Caco-2 (cell line): ENCODE measurements around the gene CUTA. TPM values are rescaled to one million over a fixed set of nuclear protein-coding genes. Genes with fewer than 3 reads are reported as not detected.

Experiments used
- BruUV-seq: library from RNA; stranded (reverse); fragments of 400-500 nt; replicated peaks from 2 replicates; lab custom pipeline; 2021; lab: Mats Ljungman, UMichigan
- CTCF ChIA-PET: fragments of 300-600 bp; sonication (Branson Sonifier 250); formaldehyde crosslinking; loops from one replicate; lab custom pipeline; 2022; ENCODE audit warnings: antibody characterized with exemption; lab: Charles Lee
- POLR2A ChIA-PET: fragments of 300-600 bp; sonication (Branson Sonifier 250); formaldehyde crosslinking; loops from one replicate; lab custom pipeline; 2022; ENCODE audit warnings: antibody characterized with exemption; lab: Charles Lee
- DNase-seq, 2 experiments: peaks; one replicate each; pipeline versions ENCODE4 v3.0.0 to v3.0.0-alpha.2; 2020 to 2022
- H3K27me3 ChIP-seq: replicated peaks from 2 replicates; pipeline ENCODE4 v1.6.0; 2011; ENCODE audit warnings: low read length; ENCODE audit not compliant: control insufficient read depth, insufficient read depth
- H3K36me3 ChIP-seq: 2 replicates; pipeline ENCODE4 v1.5.1; 2011; ENCODE audit warnings: low read length; ENCODE audit not compliant: control insufficient read depth, insufficient read depth
- H3K4me1 ChIP-seq: fragments of 250-450 bp; sonication (Bioruptor Pico); 2 replicates; pipeline ENCODE4 v1.5.1; 2020; ENCODE audit warnings: mild to moderate bottlenecking
- H3K4me3 ChIP-seq: 2 replicates; pipeline ENCODE4 v1.5.1; 2011; ENCODE audit warnings: low read depth, mild to moderate bottlenecking, control low read depth, low read length
- H3K9me3 ChIP-seq: fragments of 250-450 bp; sonication (Bioruptor Pico); 2 replicates; pipeline ENCODE4 v1.5.1; 2020; ENCODE audit warnings: mild to moderate bottlenecking, moderate library complexity
- H3K27ac Mint-ChIP-seq: one replicate; pipeline ENCODE4 v1.8.0; 2022; ENCODE audit warnings: mixed read lengths; ENCODE audit not compliant: unreplicated experiment
- H3K27me3 Mint-ChIP-seq: one replicate; pipeline ENCODE4 v1.8.0; 2022; ENCODE audit warnings: mixed read lengths; ENCODE audit not compliant: insufficient read depth, unreplicated experiment
- H3K36me3 Mint-ChIP-seq: one replicate; pipeline ENCODE4 v1.8.0; 2022; ENCODE audit warnings: mild to moderate bottlenecking, mixed read lengths; ENCODE audit not compliant: insufficient read depth, unreplicated experiment
- H3K4me1 Mint-ChIP-seq: one replicate; pipeline ENCODE4 v1.8.0; 2022; ENCODE audit warnings: low read depth, mixed read lengths; ENCODE audit not compliant: unreplicated experiment
- H3K4me3 Mint-ChIP-seq: one replicate; pipeline ENCODE4 v1.8.0; 2022; ENCODE audit warnings: mild to moderate bottlenecking, moderate library complexity, mixed read lengths; ENCODE audit not compliant: unreplicated experiment
- H3K9me3 Mint-ChIP-seq: one replicate; pipeline ENCODE4 v1.8.0; 2022; ENCODE audit warnings: mixed read lengths; ENCODE audit not compliant: unreplicated experiment
- intact Hi-C: fragments of 100-400 bp; cut with micrococcal nuclease; formaldehyde crosslinking; loops from one replicate; pipeline ENCODE4 v1.10.0; 2022; ENCODE audit not compliant: unreplicated experiment
- total RNA-seq: library from RNA; stranded (reverse); gene quantifications from 2 replicates; pipeline ENCODE4 v1.2.3, GENCODE V29; 2022
- TF ChIP-seq, protein P1 (sequence below), 2 experiments: fragments of 200-600 bp in 1 of 2; IDR thresholded peaks; 1 replicate in 1 of 2; 2 replicates in 1 of 2; pipeline versions ENCODE4 v1.5.1 to v1.8.0; 2011 to 2022; ENCODE audit warnings: antibody characterized with exemption in 1 of 2, control low read depth in 1 of 2, inconsistent platforms in 1 of 2, low read depth in 1 of 2, low read length in 1 of 2, mild to moderate bottlenecking in 1 of 2, moderate library complexity in 1 of 2; ENCODE audit not compliant: insufficient read depth in 1 of 2, severe bottlenecking in 1 of 2, unreplicated experiment in 1 of 2

The CUTA gene
- total RNA-seq, 1 experiment from 2014 or later: 166 TPM

DNA sequence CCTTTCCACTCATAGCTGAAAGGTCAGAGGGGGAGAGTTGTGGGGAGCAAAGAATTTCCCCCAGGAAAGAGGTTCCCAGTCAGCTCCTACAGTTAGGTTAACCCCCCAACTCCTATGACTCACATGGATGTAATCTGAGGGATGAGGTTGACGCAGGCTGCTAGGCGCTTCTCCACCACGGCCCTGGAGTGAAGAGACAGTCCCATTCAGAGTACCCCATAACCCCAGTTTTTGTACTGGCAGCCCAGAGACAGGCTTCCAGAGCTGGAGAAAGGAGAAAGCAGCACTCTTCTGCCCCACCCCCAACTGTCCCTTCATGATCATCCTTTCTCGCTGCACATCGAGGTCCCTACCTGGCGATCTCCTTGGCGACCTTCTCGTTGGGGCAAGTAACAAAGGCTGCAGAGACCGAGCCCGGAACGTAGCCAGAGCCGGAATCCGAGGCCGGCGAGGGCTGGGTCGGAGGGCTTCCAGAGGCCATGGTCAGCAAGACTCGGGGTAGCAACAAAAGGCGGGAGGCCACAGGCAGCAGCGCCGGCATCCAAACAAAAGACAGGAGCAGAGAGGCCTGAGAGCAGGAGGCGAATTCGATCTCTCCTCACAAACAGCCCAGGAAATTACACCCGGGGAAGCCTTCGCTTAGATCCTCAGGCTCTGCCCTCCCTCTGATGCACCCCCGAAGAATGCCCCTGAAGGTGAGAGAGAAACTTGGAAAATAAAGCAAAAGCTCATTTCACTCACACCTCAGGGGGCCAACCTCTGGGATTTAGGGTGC is 592 bp downstream of the CUTA start:
- peak overlapping the region; percentile 90 for H3K4me3 Mint-ChIP-seq
- peak overlapping the region; percentile 99 for H3K27ac Mint-ChIP-seq
- H3K9me3 ChIP-seq: no peaks in the 10 kb centered on the region
- ChIA-PET POLR2A (interaction anchor here (2.0 kb wide), 1 partner anchor 99 kb away, joined by 5 read pairs; the partner anchor contains the start of gene ZBTB22), CTCF (interaction anchor here (1.1 kb wide), 1 partner anchor 146 kb away, joined by 4 read pairs; the partner anchor contains the start of genes RPS18 and VPS52)
- BruUV-seq: TSS peak; percentile 76
- peaks cover 18% of the 10 kb centered on the region for H3K4me1 ChIP-seq
- peaks cover 41% of the 10 kb centered on the region for H3K36me3 Mint-ChIP-seq
- intact Hi-C loops: no loop called here
- H3K27me3 Mint-ChIP-seq: peaks cover 4% of the 10 kb centered on the region
- peaks cover 6% of the 10 kb centered on the region for H3K4me1 Mint-ChIP-seq
- H3K36me3 ChIP-seq: peaks cover 4% of the 10 kb centered on the region
- no peaks in the 10 kb centered on the region for H3K9me3 Mint-ChIP-seq
- no peaks in the 10 kb centered on the region for H3K27me3 ChIP-seq
- H3K4me3 ChIP-seq: peak overlapping the region; percentile 68
- TF ChIP-seq, protein P1, sequence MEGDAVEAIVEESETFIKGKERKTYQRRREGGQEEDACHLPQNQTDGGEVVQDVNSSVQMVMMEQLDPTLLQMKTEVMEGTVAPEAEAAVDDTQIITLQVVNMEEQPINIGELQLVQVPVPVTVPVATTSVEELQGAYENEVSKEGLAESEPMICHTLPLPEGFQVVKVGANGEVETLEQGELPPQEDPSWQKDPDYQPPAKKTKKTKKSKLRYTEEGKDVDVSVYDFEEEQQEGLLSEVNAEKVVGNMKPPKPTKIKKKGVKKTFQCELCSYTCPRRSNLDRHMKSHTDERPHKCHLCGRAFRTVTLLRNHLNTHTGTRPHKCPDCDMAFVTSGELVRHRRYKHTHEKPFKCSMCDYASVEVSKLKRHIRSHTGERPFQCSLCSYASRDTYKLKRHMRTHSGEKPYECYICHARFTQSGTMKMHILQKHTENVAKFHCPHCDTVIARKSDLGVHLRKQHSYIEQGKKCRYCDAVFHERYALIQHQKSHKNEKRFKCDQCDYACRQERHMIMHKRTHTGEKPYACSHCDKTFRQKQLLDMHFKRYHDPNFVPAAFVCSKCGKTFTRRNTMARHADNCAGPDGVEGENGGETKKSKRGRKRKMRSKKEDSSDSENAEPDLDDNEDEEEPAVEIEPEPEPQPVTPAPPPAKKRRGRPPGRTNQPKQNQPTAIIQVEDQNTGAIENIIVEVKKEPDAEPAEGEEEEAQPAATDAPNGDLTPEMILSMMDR (IDR thresholded peaks at IDR 0.05; ENCODE audit: insufficient read depth in 1 of 2, low read depth in 1 of 2, low read length in 1 of 2, severe bottlenecking in 1 of 2, unreplicated experiment in 1 of 2): no peak
- no peak for DNase-seq

DNA sequence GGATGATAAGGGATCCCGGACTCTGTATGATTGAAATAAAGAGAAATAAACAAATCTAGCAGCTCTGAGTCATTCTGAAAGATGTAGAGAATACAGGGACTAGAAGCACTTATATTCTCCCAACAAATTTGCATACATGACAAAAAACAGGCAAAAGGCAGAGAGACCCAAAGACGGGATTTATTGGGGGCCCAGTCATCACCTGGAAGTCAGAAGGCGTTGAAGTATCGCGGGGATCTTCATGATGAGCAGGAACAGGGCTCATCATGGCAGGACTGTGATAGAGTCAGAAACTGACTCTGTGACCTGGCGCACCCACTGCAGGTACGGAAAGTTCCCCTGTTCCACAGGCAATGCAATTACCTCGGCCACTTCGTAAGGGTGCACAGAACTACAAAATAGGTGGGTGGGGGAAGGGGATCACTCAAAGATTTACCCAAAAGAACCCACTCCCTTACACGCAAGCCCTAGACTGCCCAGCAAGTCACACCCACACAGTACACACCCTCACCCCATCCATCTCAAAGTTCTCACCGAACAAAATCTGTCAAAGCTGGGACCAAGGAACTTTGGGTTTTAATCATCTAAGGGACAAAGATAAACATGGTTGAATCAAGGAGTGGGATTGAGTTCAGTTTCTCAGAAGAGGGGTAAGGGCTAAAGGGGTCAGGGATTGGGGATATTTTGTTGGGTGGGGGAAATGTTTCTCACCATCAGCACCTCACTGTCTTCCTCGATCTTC is 1.4 kb downstream of the CUTA start:
- ChIA-PET CTCF (no interaction called here), POLR2A (no interaction called here)
- H3K9me3 Mint-ChIP-seq: no peaks in the 10 kb centered on the region
- peaks cover 48% of the 10 kb centered on the region for H3K36me3 Mint-ChIP-seq
- H3K4me3 Mint-ChIP-seq: peak overlapping the region; percentile 90
- H3K9me3 ChIP-seq: no peaks in the 10 kb centered on the region
- peak overlapping the region; percentile 68 for H3K4me3 ChIP-seq
- TF ChIP-seq, protein P1 (IDR thresholded peaks at IDR 0.05; ENCODE audit: insufficient read depth in 1 of 2, low read depth in 1 of 2, low read length in 1 of 2, severe bottlenecking in 1 of 2, unreplicated experiment in 1 of 2): no peak
- H3K27me3 Mint-ChIP-seq: peaks cover 4% of the 10 kb centered on the region
- intact Hi-C loops: no loop called here
- H3K4me1 Mint-ChIP-seq: peaks cover 6% of the 10 kb centered on the region
- peaks cover 18% of the 10 kb centered on the region for H3K4me1 ChIP-seq
- H3K27ac Mint-ChIP-seq: peak overlapping the region; percentile 99
- no TSS peak for BruUV-seq
- peaks cover 4% of the 10 kb centered on the region for H3K36me3 ChIP-seq
- H3K27me3 ChIP-seq: no peaks in the 10 kb centered on the region
- DNase-seq: no peak

DNA sequence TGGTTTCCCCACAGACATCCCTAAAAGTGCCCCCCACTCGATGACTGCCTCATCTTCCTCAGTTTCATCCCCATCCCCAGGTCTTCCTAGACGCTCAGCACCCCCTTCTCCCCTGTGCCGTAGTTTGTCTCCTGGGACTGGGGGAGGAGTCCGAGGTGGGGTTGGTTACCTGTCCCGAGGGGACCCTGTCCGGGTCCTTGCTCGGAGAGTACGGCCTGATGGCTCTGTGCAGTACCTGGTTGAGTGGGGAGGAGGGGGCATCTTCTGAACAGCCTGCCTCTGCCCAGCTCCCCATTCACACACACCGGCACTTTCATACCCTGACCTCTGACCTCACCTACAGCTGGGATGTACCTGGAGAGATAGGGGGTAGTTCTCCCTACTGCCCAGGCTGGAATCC is 2.1 kb downstream of the CUTA start:
- peaks cover 6% of the 10 kb centered on the region for H3K4me1 Mint-ChIP-seq
- peaks cover 4% of the 10 kb centered on the region for H3K36me3 ChIP-seq
- TF ChIP-seq, protein P1 (IDR thresholded peaks at IDR 0.05; ENCODE audit: insufficient read depth in 1 of 2, low read depth in 1 of 2, low read length in 1 of 2, severe bottlenecking in 1 of 2, unreplicated experiment in 1 of 2): no peak
- BruUV-seq: no TSS peak
- ChIA-PET POLR2A (no interaction called here), CTCF (no interaction called here)
- H3K4me1 ChIP-seq: peaks cover 18% of the 10 kb centered on the region
- no peaks in the 10 kb centered on the region for H3K9me3 ChIP-seq
- DNase-seq: no peak
- peaks cover 50% of the 10 kb centered on the region for H3K36me3 Mint-ChIP-seq
- H3K27me3 Mint-ChIP-seq: no peaks in the 10 kb centered on the region
- no peaks in the 10 kb centered on the region for H3K27me3 ChIP-seq
- no peak overlapping the region for H3K4me3 Mint-ChIP-seq
- no peak overlapping the region for H3K27ac Mint-ChIP-seq
- intact Hi-C loops: no loop called here
- no peaks in the 10 kb centered on the region for H3K9me3 Mint-ChIP-seq
- no peak overlapping the region for H3K4me3 ChIP-seq
